Vagina (tissue), 2 donors: ENCODE data around the gene TRAPPC3L. TPM values are rescaled to one million over a fixed set of nuclear protein-coding genes. Genes with fewer than 3 reads are reported as not detected.
A peak's percentile ranks its signal among the peaks of the same experiment; 100 is the strongest.

ENCODE experiments used
- DNase-seq, 2 donors: peaks; one replicate each; pipeline ENCODE4 v3.0.0-alpha.2; 2017; ENCODE audit errors: extremely low spot score in 2 of 2
- H3K27ac ChIP-seq: fragments of 200-600 bp; sonication (generic); one replicate; pipeline ENCODE4 v1.5.1; 2019
- H3K27me3 ChIP-seq: fragments of 200-600 bp; sonication (generic); one replicate; pipeline ENCODE4 v1.5.1; 2019
- H3K36me3 ChIP-seq, 2 donors: fragments of 200-600 bp; sonication (generic); one replicate each; pipeline ENCODE4 v1.5.1; 2017 to 2019
- H3K4me1 ChIP-seq: fragments of 200-600 bp; sonication (generic); one replicate; pipeline ENCODE4 v1.5.1; 2019
- H3K4me3 ChIP-seq, 2 donors: fragments of 200-600 bp; sonication (generic); 1 replicate in 1 of 2; 2 replicates in 1 of 2; pipeline ENCODE4 v1.5.1; 2016 to 2019
- H3K9me3 ChIP-seq: fragments of 200-600 bp; sonication (generic); one replicate; pipeline ENCODE4 v1.5.1; 2019
- CTCF ChIP-seq, 3 experiments: fragments of 450-650 bp in 2 of 3; fragments of 200-600 bp in 1 of 3; sonication (generic) in 1 of 3; IDR thresholded peaks; one replicate each; pipeline ENCODE4 v1.5.1; 2017 to 2019; ENCODE audit warnings: antibody characterized with exemption in 3 of 3, mild to moderate bottlenecking in 2 of 3, moderate library complexity in 2 of 3
- POLR2A ChIP-seq, 2 donors: fragments of 450-650 bp; IDR thresholded peaks; one replicate each; pipeline ENCODE4 v1.6.1; 2017; ENCODE audit warnings: antibody characterized with exemption in 2 of 2, mild to moderate bottlenecking in 2 of 2, moderate library complexity in 2 of 2
- POLR2AphosphoS5 ChIP-seq, 2 donors: sonication (generic); formaldehyde crosslinking; IDR thresholded peaks; one replicate each; pipeline ENCODE4 v1.9.0; 2017; ENCODE audit warnings: antibody characterized with exemption in 2 of 2, mild to moderate bottlenecking in 2 of 2, low read depth in 1 of 2; ENCODE audit not compliant: insufficient read depth in 1 of 2
- intact Hi-C: fragments of 100-400 bp; cut with DNase I; formaldehyde crosslinking; loops from one replicate; pipeline ENCODE4 v1.15.1; 2023
- total RNA-seq: library from RNA; depleted of rRNA; stranded (reverse); fragments of >200 nt; gene quantifications from one replicate; pipeline ENCODE4 v1.2.3, GENCODE V29; 2016

TRAPPC3L gene
- total RNA-seq, 1 donor from 2014 or later: not detected

GRCh38 chr6:116571683-116572000 lies 26.2 kb upstream of the TRAPPC3L start:
- DNase-seq: no peak
- intact Hi-C loops: no loop called here
- TF ChIP-seq POLR2AphosphoS5 (IDR thresholded peaks at IDR 0.05; ENCODE audit: insufficient read depth in 1 of 2, low read depth in 1 of 2): no peak
- TF ChIP-seq POLR2A (IDR thresholded peaks at IDR 0.05): no peak
- TF ChIP-seq CTCF (IDR thresholded peaks at IDR 0.05): no peak
- no peaks in the 10 kb centered on the region for H3K9me3 ChIP-seq
- H3K27me3 ChIP-seq: no peaks in the 10 kb centered on the region
- H3K27ac ChIP-seq: peak overlapping the region; percentile 89
- H3K4me3 ChIP-seq: peak overlapping the region; percentile 93 to 94
- peaks cover 0 to 6% of the 10 kb centered on the region in 2 donors for H3K36me3 ChIP-seq
- H3K4me1 ChIP-seq: peaks cover 35% of the 10 kb centered on the region

- intact Hi-C loops: no loop called here
- Histone ChIP-seq H3K4me1 (peaks cover 35% of the 10 kb centered on the region), H3K4me3 (peak within 1 kb of the TSS; percentile 93 to 94), H3K27me3 (no peaks in the 10 kb centered on the region), H3K27ac (peak within 1 kb of the TSS; percentile 89), H3K36me3 (peaks cover 0 to 6% of the 10 kb centered on the region in 2 donors), H3K9me3 (no peaks in the 10 kb centered on the region)
- TF ChIP-seq POLR2A (IDR thresholded peaks at IDR 0.05) (peak in 1 of 2 donors; percentile 47), CTCF (IDR thresholded peaks at IDR 0.05) (peak in 1 of 3 experiments; percentile 26), POLR2AphosphoS5 (IDR thresholded peaks at IDR 0.05; ENCODE audit: insufficient read depth in 1 of 2, low read depth in 1 of 2) (peak; percentile 77 to 90)
- peak; percentile 98 to 99 for DNase-seq
Observed at GRCh38 chr6:116570856-116571682, 25.6 kb upstream of the TRAPPC3L start, which contains the start of gene RWDD1. Gene RWDD1 (plus strand): TSS chr6:116571504. CDS start chr6:116571583, 79 bp downstream.

- H3K9me3 ChIP-seq: no peaks in the 10 kb centered on the region
- intact Hi-C loops: no loop called here
- no peak overlapping the region for H3K27ac ChIP-seq
- peaks cover 35% of the 10 kb centered on the region for H3K4me1 ChIP-seq
- no peak for TF ChIP-seq POLR2AphosphoS5 (IDR thresholded peaks at IDR 0.05; ENCODE audit: insufficient read depth in 1 of 2, low read depth in 1 of 2)
- no peak for TF ChIP-seq POLR2A (IDR thresholded peaks at IDR 0.05)
- TF ChIP-seq CTCF (IDR thresholded peaks at IDR 0.05): no peak
- no peaks in the 10 kb centered on the region for H3K27me3 ChIP-seq
- no peak overlapping the region for H3K4me3 ChIP-seq
- no peak for DNase-seq
- no peaks in the 10 kb centered on the region for H3K36me3 ChIP-seq
Observed at GRCh38 chr6:116568821-116569755, 23.6 kb upstream of the TRAPPC3L start.

- Histone ChIP-seq H3K27me3 (no peaks in the 10 kb centered on the region), H3K27ac (no peak overlapping the region), H3K4me3 (no peak overlapping the region), H3K4me1 (peaks cover 25% of the 10 kb centered on the region), H3K9me3 (no peaks in the 10 kb centered on the region), H3K36me3 (no peaks in the 10 kb centered on the region)
- no peak for DNase-seq
- TF ChIP-seq POLR2A (IDR thresholded peaks at IDR 0.05): no peak
- no peak for TF ChIP-seq POLR2AphosphoS5 (IDR thresholded peaks at IDR 0.05; ENCODE audit: insufficient read depth in 1 of 2, low read depth in 1 of 2)
- TF ChIP-seq CTCF (IDR thresholded peaks at IDR 0.05): no peak
- intact Hi-C loops: no loop called here
Observed at GRCh38 chr6:116568111-116568510, 22.6 kb upstream of the TRAPPC3L start.
